SJSA1 (cell line): ENCODE results near the gene DHRS7B. TPM values are rescaled to one million over a fixed set of nuclear protein-coding genes. Genes with fewer than 3 reads are reported as not detected.
A peak's percentile ranks its signal among the peaks of the same experiment; 100 is the strongest.

Experiments used
- DNase-seq, 2 experiments: peaks; one replicate each; pipeline ENCODE4 v3.0.0-alpha.2; 2015 to 2020; ENCODE audit warnings: low spot score in 2 of 2, low read depth in 1 of 2
- H3K27ac ChIP-seq: fragments of 250-450 bp; sonication (Bioruptor Pico); 2 replicates; pipeline ENCODE4 v1.5.1; 2020; ENCODE audit warnings: mild to moderate bottlenecking, moderate library complexity
- H3K27me3 ChIP-seq: fragments of 250-450 bp; sonication (Bioruptor Pico); replicated peaks from 2 replicates; pipeline ENCODE4 v1.5.1; 2020; ENCODE audit warnings: mild to moderate bottlenecking, moderate library complexity
- H3K36me3 ChIP-seq: fragments of 250-450 bp; sonication (Bioruptor Pico); 2 replicates; pipeline ENCODE4 v1.5.1; 2020; ENCODE audit warnings: mild to moderate bottlenecking
- H3K4me1 ChIP-seq: fragments of 250-450 bp; sonication (Bioruptor Pico); replicated peaks from 2 replicates; pipeline ENCODE4 v1.6.1; 2021; ENCODE audit warnings: mild to moderate bottlenecking
- H3K4me3 ChIP-seq: fragments of 250-450 bp; sonication (Bioruptor Pico); 2 replicates; pipeline ENCODE4 v1.5.1; 2020; ENCODE audit warnings: mild to moderate bottlenecking
- H3K9me3 ChIP-seq: fragments of 250-450 bp; sonication (Bioruptor Pico); replicated peaks from 2 replicates; pipeline ENCODE4 v1.5.1; 2020; ENCODE audit warnings: mild to moderate bottlenecking
- total RNA-seq: library from RNA; depleted of rRNA; stranded (reverse); fragments of >200 nt; shearing (Covaris generic); gene quantifications from 2 replicates; pipeline ENCODE4 v1.2.3, GENCODE V29; 2014

The DHRS7B gene
- total RNA-seq, 1 experiment from 2014 or later: 33.8 TPM

DNA sequence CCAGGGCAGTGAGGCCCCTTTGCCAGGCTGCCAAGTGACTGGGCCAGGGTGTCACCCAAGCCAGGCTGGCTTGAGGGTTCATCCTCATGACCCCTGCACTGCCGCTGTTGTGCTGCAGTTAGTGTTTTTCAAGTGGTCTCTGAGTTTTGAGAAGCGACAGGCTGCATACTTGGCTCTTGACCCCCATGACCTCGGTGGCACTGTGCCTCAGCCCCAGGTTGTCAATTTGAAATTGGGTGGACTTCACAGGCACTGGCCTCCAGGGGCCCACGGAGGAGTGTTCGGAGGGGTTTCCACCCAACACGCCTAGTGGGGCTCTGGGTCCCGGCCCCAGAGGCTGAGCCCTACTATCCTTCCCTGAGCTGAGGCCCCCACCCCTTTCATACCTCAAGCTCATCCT, 42.7 kb downstream of the DHRS7B start:
- H3K36me3 ChIP-seq: peaks cover 3% of the 10 kb centered on the region; the same call in 1 of the 2 replicates
- no peaks in the 10 kb centered on the region for H3K9me3 ChIP-seq
- no peak overlapping the region for H3K4me3 ChIP-seq
- H3K4me1 ChIP-seq: no peaks in the 10 kb centered on the region
- H3K27ac ChIP-seq: no peak overlapping the region
- no peaks in the 10 kb centered on the region for H3K27me3 ChIP-seq
- DNase-seq: peak in 1 of 2 experiments; percentile 30

DNA sequence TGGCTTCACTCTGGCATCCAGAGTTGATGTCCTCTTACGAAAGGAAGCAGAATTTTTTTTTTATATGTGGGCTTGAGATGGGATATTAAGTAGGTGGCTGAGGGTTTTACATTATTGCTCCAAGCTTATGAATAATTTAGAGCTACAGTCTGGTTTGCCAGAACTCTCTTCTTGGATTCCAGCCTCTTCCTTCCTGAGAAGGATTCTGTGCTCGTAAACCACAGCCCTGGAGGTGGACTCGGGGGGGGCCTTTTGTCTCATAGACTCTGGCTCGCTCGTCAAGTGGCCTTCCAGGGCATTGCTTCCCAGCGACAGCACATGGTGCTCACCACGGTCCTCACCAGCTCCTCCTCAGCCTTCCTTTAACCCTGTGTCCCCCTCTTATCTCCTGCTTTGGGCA, 44.0 kb downstream of the DHRS7B start:
- Histone ChIP-seq H3K27me3 (no peaks in the 10 kb centered on the region), H3K4me3 (no peak overlapping the region), H3K27ac (no peak overlapping the region), H3K9me3 (no peaks in the 10 kb centered on the region), H3K36me3 (peaks cover 3% of the 10 kb centered on the region; the same call in 1 of the 2 replicates), H3K4me1 (no peaks in the 10 kb centered on the region)
- DNase-seq: no peak

DNA sequence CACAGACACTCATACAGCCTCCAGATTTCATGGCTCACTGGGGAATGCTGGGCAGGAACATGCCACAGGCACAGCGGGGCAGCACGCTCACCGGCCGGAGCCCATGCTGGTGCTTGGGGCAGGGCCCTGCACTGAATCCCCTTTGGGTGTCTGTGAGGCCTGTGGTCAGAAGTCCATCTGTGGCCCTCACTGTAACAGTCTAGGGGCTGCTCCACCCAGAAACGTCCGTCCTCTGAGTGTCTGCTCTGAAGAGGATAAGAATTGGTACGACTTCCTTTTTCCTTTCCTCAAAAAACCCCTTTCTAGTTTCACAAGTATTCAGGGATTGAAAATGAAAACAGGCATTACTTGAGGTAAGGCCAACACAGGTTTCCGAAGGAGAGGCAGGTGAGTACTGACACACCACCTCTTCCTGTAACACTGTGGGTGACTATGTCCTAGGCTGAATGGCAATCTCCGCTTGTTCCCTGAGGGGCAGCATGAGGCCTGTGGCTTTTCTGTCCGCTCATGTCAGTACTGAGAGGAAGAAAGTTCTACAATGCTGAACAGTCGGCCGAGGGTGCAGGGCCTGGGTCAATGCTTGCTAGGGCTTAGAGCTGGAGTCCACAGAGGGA, 44.7 kb downstream of the DHRS7B start:
- H3K9me3 ChIP-seq: no peaks in the 10 kb centered on the region

DNA sequence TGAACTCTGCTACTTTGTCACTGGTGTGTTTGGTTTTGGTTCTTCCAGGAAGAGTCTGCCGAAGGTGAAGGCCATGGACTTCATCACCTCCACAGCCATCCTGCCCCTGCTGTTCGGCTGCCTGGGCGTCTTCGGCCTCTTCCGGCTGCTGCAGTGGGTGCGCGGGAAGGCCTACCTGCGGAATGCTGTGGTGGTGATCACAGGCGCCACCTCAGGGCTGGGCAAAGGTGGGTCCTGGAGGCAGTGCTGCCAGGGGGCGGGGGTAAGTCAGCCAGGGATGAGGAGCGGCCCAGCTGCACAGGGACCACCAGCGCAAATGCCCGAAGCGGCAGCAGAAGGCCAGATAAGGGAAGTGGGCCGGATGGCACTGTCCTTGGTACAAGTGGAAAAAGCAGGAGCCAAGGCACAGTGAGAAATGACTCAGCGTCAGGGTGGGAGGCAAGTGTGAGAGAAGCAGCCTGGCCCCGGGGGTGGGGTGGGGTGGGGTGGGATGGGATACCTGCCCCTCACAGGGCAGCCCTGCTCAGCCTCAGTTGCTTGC, 45.3 kb downstream of the DHRS7B start:
- H3K27me3 ChIP-seq: no peaks in the 10 kb centered on the region
- DNase-seq: no peak
- no peak overlapping the region for H3K4me3 ChIP-seq
- H3K27ac ChIP-seq: no peak overlapping the region
- peaks cover 3% of the 10 kb centered on the region; the same call in 1 of the 2 replicates for H3K36me3 ChIP-seq
- no peaks in the 10 kb centered on the region for H3K4me1 ChIP-seq
- no peaks in the 10 kb centered on the region for H3K9me3 ChIP-seq

More for the DNA sequence above, 44.7 kb downstream of the DHRS7B start:
- Histone ChIP-seq H3K36me3 (peaks cover 3% of the 10 kb centered on the region; the same call in 1 of the 2 replicates), H3K4me1 (no peaks in the 10 kb centered on the region), H3K27ac (no peak overlapping the region), H3K4me3 (no peak overlapping the region), H3K27me3 (no peaks in the 10 kb centered on the region)
- DNase-seq: no peak

DNA sequence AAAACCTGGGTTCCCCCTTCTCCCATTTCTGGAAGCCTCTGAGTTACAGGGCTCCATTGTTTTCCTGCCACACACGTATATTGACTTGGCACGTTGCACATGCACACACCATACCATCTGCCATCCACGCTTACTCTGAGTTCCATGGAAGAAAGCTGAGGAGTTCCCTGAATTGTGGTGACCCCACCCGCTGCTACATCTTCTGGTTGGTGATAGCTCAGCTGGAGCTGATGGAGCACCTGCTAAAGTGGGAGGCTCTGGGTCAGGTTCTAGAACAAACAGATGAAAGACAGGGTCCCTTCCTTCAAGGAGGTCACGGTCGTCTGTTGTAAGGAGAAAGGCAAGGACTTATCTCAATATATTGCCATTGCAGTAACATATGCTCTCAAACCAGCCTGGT, 46.1 kb downstream of the DHRS7B start:
- H3K27ac ChIP-seq: no peak overlapping the region
- H3K27me3 ChIP-seq: no peaks in the 10 kb centered on the region
- H3K4me1 ChIP-seq: no peaks in the 10 kb centered on the region
- H3K36me3 ChIP-seq: peaks cover 3% of the 10 kb centered on the region; the same call in 1 of the 2 replicates
- no peak for DNase-seq
- H3K9me3 ChIP-seq: no peaks in the 10 kb centered on the region
- no peak overlapping the region for H3K4me3 ChIP-seq

DNA sequence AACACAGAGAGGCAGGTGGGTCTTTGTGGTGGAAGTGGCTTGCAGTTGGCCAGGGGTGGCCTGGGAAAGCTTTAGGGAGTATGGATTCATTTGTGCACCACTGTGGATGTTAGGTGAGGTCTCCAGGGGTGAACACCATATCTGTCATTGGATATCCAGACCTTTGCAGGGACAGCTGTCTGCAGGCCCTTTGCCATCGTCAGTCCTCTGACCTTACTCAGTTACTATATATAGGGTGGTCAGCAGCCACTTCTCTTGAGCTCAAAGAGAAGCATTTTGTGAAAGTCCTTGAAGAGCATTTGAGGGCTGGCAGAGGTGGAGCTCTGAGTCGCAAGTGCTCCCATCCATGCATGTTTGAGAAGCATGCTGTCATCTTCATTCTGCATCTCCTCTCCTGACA, 46.8 kb downstream of the DHRS7B start:
- Histone ChIP-seq H3K36me3 (peaks cover 3% of the 10 kb centered on the region; the same call in 1 of the 2 replicates), H3K9me3 (no peaks in the 10 kb centered on the region), H3K4me1 (no peaks in the 10 kb centered on the region), H3K27ac (no peak overlapping the region), H3K27me3 (no peaks in the 10 kb centered on the region), H3K4me3 (no peak overlapping the region)
- no peak for DNase-seq

DNA sequence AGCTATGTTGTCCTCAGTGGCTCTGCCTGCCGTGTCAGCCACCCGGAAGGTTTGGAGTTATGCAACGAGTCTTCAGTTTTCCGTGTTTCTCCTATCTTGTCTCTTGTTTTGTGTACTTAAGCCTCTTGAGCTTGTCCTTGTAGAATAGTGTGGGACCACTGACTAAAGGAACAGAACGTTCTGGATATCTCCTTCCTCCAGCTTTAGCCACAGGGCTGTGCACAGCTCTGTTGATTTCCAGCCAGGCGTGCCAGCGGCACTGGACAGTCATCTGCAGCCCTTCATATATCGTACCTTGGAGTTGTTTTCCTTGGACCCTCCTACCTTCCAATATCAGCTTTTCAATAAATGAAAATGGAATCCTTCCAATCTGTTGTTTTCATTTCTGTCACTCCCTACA, 47.4 kb downstream of the DHRS7B start:
- Histone ChIP-seq H3K27ac (no peak overlapping the region), H3K27me3 (no peaks in the 10 kb centered on the region), H3K36me3 (peaks cover 3% of the 10 kb centered on the region; the same call in 1 of the 2 replicates), H3K4me1 (no peaks in the 10 kb centered on the region), H3K4me3 (no peak overlapping the region), H3K9me3 (no peaks in the 10 kb centered on the region)
- no peak for DNase-seq

DNA sequence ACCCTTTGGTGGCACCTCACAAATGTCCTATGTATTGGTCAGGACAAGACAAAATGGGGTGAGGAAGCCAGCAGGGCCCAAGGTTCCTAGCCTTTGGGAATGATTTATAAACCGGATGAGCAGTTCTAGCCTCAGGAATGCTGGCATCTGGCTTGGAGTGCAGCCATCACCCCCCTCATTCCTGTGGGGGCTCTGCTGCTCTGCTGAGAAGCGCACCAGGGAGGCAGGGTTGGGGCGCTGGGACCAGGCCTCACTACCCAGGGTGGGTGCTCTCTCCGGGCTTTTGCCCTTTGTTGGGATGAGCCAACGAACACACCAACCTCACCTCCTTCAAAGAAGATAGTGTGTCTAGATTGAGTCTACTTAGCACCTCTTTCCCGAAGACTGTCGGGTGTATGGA, 47.9 kb downstream of the DHRS7B start:
- Histone ChIP-seq H3K4me1 (no peaks in the 10 kb centered on the region), H3K27me3 (no peaks in the 10 kb centered on the region), H3K9me3 (no peaks in the 10 kb centered on the region), H3K27ac (no peak overlapping the region), H3K36me3 (peaks cover 3% of the 10 kb centered on the region; the same call in 1 of the 2 replicates), H3K4me3 (no peak overlapping the region)
- DNase-seq: no peak

DNA sequence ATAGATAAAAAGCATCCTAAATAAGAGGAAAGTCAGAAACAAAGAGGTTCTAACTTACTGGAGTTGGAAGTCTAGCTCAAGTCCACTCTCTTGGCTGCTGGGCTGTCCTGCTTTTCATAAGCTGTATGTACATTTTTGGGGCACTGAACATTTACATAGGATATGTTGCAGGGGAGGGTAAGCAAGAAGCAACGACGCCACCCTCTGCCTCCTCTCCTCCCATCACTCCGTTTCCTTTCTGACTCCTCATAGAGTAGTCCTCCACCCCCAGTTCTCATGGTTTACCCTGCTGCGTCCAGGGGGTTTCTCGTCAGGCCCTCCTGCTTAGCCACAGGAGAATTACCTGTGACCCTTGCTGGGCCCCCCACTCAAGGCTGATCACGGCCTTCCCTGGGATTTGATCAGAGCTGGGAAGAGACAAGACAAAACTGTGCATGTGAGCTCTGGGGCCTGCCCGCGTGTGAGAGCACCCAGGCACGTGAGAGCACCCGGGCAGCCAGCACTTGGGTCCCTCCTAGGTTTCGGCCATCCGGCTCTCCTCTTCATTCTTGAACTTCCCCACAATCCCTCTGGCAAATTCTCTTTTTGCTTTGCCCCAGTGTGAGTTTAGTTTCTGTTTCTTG, 50.1 kb downstream of the DHRS7B start:
- DNase-seq: no peak
- Histone ChIP-seq H3K27ac (no peak overlapping the region), H3K27me3 (no peaks in the 10 kb centered on the region)

DNA sequence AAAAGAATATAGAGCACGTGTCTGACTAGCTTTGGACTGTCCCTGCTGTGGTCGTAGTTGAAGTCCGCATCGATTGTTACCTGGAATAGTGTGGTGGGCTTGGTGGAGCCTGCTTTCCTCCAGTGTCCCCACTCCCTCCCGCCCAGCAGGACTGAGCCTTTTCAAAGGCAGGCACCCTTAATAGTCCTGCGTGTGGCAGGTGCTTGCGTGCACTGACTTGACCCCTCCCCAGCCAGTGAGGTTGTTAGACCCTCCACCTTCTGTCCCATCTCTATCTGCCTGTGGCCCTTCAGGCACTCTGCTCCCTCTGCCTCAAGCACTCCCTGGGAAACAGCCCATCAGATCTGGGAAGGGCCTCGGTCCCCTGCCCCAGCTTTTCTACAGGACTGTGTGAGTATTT, 50.6 kb downstream of the DHRS7B start:
- Histone ChIP-seq H3K9me3 (no peaks in the 10 kb centered on the region), H3K4me1 (no peaks in the 10 kb centered on the region), H3K27ac (no peak overlapping the region), H3K36me3 (peaks cover 3% of the 10 kb centered on the region; the same call in 1 of the 2 replicates), H3K27me3 (no peaks in the 10 kb centered on the region), H3K4me3 (no peak overlapping the region)
- no peak for DNase-seq

More for the DNA sequence above, 50.1 kb downstream of the DHRS7B start:
- peaks cover 3% of the 10 kb centered on the region; the same call in 1 of the 2 replicates for H3K36me3 ChIP-seq
- no peaks in the 10 kb centered on the region for H3K9me3 ChIP-seq
- H3K4me3 ChIP-seq: no peak overlapping the region
- no peaks in the 10 kb centered on the region for H3K4me1 ChIP-seq

DNA sequence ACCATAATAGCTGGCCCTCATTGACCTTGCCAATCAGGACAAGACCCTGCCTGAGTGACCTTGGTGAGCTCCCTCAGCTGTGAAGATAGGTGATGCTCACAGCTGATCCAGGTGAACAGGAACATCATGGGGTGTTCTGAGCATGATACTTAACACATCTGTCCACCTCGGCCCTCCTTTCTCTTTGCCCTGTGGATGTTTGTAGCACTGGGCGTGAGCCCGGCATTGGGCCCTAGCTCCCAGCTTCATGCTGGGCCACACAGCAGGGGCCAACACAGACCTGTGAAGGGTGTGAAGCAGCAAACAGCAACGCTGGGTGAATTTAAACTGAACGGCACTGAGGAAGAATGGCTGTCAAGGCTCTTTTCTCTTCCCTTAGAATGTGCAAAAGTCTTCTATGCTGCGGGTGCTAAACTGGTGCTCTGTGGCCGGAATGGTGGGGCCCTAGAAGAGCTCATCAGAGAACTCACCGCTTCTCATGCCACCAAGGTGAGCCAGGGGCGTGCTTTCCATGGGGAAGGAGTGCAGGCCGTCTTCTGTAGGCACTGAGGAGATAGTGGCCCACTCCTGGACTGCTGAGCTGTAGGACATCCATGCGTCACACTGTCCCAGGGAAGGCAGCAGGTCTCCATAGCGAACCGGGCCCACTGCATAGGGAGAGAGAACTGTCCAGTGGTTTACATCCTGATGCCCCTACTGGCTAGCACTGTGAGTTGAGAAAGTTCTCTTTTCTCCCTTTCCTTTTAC, 51.3 kb downstream of the DHRS7B start:
- no peak overlapping the region for H3K4me3 ChIP-seq
- no peak for DNase-seq
- H3K27ac ChIP-seq: no peak overlapping the region
- H3K9me3 ChIP-seq: no peaks in the 10 kb centered on the region
- no peaks in the 10 kb centered on the region; the same call in 1 of the 2 replicates for H3K36me3 ChIP-seq
- no peaks in the 10 kb centered on the region for H3K4me1 ChIP-seq
- no peaks in the 10 kb centered on the region for H3K27me3 ChIP-seq

DNA sequence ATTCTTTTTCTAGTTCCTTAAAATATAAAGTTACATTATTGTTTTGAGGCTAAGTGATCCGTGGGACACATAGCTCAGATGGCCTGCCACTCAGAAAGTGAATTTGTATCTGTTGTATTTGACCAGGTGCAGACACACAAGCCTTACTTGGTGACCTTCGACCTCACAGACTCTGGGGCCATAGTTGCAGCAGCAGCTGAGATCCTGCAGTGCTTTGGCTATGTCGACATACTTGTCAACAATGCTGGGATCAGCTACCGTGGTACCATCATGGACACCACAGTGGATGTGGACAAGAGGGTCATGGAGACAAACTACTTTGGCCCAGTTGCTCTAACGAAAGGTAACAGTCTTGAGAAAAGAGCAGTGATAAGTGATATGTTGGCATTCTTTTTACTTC, 56.7 kb downstream of the DHRS7B start:
- Histone ChIP-seq H3K4me1 (no peaks in the 10 kb centered on the region), H3K9me3 (no peaks in the 10 kb centered on the region), H3K27ac (no peak overlapping the region), H3K4me3 (no peak overlapping the region), H3K36me3 (peaks cover 7% of the 10 kb centered on the region; the same call in 1 of the 2 replicates), H3K27me3 (no peaks in the 10 kb centered on the region)
- DNase-seq: no peak

DNA sequence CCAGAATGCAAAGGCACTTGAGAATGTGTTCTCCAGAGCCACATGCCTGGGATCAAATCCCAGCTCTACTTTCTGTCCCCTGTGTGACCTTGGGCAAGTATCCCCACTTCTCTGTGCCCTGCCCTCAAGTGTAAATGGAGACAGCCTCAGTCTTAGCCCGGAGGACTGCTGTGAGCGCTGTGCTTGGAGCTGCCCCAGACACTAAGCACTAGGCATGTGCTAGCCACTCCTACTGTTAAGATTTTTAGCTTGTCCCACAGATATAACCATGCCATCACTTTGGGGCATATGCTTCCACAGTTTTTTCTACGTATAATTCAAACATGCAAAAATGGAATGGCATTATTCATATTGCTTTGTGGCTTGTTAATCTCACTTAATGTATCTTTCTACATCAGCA, 57.8 kb downstream of the DHRS7B start:
- Histone ChIP-seq H3K36me3 (peaks cover 7% of the 10 kb centered on the region; the same call in 1 of the 2 replicates), H3K4me3 (no peak overlapping the region), H3K27ac (no peak overlapping the region), H3K27me3 (no peaks in the 10 kb centered on the region), H3K9me3 (no peaks in the 10 kb centered on the region), H3K4me1 (no peaks in the 10 kb centered on the region)
- no peak for DNase-seq

DNA sequence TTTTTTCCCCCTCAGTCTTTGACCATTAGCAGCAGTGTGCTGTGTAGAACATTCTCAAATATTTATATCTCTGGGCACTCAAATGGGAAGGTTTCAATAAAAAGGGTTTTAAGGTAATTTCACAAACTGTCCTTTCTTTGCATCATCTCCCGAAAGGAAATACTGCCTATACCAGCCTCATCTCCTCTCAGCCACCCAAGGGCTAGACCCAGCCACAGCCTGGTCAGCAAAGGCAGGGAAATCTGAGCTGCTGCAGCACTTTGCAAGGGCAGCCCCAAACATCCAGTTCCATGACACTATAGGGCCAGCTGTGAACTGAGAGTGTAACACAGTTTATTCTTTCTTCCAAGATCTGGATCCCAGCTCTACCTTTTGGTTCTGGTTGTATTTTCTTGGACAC, 58.3 kb downstream of the DHRS7B start:
- H3K9me3 ChIP-seq: no peaks in the 10 kb centered on the region
- no peak overlapping the region for H3K27ac ChIP-seq
- H3K4me1 ChIP-seq: no peaks in the 10 kb centered on the region
- peaks cover 7% of the 10 kb centered on the region; the same call in 1 of the 2 replicates for H3K36me3 ChIP-seq
- no peaks in the 10 kb centered on the region for H3K27me3 ChIP-seq
- H3K4me3 ChIP-seq: no peak overlapping the region
- no peak for DNase-seq
